ENCODE measurements around the gene KLF9.

- no peak for TF ChIP-seq EZH2 (IDR thresholded peaks at IDR 0.05; ENCODE audit: borderline replicate concordance, low read depth, low read length, poor library complexity, severe bottlenecking)
- TF ChIP-seq, protein P1, sequence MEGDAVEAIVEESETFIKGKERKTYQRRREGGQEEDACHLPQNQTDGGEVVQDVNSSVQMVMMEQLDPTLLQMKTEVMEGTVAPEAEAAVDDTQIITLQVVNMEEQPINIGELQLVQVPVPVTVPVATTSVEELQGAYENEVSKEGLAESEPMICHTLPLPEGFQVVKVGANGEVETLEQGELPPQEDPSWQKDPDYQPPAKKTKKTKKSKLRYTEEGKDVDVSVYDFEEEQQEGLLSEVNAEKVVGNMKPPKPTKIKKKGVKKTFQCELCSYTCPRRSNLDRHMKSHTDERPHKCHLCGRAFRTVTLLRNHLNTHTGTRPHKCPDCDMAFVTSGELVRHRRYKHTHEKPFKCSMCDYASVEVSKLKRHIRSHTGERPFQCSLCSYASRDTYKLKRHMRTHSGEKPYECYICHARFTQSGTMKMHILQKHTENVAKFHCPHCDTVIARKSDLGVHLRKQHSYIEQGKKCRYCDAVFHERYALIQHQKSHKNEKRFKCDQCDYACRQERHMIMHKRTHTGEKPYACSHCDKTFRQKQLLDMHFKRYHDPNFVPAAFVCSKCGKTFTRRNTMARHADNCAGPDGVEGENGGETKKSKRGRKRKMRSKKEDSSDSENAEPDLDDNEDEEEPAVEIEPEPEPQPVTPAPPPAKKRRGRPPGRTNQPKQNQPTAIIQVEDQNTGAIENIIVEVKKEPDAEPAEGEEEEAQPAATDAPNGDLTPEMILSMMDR (conservative IDR thresholded peaks at IDR 0.05; ENCODE audit: low read depth, low read length), result no peak
Measured at GRCh38 chr9:70355801-70356200, 58.7 kb downstream of the KLF9 start.
